ENCODE data around the gene ARHGEF6.

DNA sequence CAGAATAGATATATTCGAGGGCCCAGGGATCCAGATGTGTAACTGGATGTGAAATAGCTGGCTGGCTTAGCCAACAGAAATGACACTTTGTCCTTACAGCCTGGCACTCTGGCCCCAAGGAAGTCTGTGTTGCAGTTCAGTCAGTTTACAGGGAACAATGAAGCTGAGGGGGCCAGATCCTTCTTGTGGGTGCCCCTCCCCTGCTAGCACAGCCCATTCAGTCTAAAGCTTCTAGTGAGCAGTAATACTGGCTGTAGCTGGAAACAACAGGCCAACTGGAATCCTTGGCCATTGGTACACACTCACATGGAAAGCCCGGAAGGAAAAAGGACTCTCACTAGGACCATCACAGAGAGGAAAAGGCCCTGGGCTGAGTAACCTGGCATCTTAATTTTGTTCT, 155.5 kb downstream of the ARHGEF6 start:
- TF ChIP-seq, protein P1, sequence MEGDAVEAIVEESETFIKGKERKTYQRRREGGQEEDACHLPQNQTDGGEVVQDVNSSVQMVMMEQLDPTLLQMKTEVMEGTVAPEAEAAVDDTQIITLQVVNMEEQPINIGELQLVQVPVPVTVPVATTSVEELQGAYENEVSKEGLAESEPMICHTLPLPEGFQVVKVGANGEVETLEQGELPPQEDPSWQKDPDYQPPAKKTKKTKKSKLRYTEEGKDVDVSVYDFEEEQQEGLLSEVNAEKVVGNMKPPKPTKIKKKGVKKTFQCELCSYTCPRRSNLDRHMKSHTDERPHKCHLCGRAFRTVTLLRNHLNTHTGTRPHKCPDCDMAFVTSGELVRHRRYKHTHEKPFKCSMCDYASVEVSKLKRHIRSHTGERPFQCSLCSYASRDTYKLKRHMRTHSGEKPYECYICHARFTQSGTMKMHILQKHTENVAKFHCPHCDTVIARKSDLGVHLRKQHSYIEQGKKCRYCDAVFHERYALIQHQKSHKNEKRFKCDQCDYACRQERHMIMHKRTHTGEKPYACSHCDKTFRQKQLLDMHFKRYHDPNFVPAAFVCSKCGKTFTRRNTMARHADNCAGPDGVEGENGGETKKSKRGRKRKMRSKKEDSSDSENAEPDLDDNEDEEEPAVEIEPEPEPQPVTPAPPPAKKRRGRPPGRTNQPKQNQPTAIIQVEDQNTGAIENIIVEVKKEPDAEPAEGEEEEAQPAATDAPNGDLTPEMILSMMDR (IDR thresholded peaks at IDR 0.05 in 8 of 11, conservative IDR thresholded peaks at IDR 0.05 in 3 of 11): no peak
- TF ChIP-seq POLR2AphosphoS5 (IDR thresholded peaks at IDR 0.05): no peak

Data from spleen (tissue), 7 donors.